Fibroblast of peridontal ligament (primary cell): Measurements from ENCODE around the gene AMBRA1.
A peak's percentile ranks its signal among the peaks of the same experiment; 100 is the strongest.
"Not testable (repeated sequence)": the region's sequence is repeated elsewhere in the genome, so short reads cannot be mapped to it uniquely, and the experiment has no call there.

ENCODE experiments used
- DNase-seq: peaks from one replicate; pipeline ENCODE4 v3.0.0-alpha.2; 2010; ENCODE audit errors: extremely low read depth

Gene AMBRA1

DNA sequence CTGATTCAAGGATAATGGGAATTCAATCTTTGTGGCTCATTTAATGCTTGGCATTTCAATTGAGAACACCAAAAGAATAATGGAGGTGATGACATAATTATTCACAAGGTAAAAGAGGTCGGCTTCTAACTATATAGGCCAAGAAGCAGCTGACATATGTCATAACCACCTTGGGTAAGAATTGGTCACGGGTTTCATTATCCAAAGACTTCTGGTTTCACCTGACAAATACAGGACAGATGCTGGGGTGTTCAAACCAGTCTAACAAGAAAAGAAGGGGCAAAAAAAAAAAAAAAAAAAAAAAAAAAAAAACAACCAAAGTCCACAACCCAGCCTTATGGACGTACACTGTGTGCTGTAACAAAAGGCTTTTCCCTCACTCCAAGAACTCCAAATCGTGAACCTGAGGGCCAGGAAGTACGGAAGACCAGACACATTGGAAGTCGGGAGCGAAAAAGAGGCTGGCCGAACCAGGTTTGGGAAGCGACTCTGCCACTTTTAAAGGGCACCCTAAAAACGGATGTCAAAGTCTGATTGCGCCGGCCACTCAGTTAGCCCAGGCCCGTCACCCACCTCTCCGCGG is 22.8 kb upstream of the AMBRA1 start:
- DNase-seq = no peak

DNA sequence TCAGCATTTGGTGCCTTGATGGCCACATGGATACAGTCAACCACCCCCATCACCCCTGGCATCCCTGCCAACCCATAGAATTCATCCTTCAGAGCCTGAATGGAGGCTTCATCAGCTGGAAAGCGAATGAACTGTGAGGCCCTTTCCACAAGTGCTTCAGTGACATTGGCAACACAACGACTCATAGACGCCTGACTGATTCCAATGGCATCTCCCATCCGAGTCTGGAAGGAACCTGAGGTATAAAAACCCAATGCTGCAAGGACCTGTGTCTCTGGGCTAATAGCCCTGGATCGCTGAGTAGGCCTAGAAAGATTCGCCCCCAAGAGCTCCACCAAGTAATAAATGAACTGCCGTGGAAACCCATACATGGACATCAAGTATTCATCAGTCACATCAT is 21.9 kb upstream of the AMBRA1 start:
- no peak for DNase-seq

DNA sequence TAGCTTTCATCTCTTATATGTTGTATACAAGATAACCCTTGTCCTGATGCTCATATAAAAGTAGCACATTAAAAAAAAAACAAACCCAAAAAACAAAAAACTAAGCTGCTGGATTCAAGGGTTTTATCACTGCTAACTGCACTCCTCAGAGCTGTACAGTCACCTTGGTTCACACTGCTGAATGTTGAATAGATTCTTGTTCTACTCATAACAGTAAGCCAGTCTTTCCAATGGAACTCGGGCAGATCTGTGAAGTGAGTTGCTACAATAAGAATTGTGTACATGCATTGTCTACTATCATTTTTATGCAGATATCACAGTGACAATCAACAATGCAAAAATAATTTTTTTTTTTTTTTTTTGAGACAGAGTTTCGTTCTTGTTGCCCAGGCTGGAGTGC is 18.5 kb upstream of the AMBRA1 start:
- DNase-seq = no peak

DNA sequence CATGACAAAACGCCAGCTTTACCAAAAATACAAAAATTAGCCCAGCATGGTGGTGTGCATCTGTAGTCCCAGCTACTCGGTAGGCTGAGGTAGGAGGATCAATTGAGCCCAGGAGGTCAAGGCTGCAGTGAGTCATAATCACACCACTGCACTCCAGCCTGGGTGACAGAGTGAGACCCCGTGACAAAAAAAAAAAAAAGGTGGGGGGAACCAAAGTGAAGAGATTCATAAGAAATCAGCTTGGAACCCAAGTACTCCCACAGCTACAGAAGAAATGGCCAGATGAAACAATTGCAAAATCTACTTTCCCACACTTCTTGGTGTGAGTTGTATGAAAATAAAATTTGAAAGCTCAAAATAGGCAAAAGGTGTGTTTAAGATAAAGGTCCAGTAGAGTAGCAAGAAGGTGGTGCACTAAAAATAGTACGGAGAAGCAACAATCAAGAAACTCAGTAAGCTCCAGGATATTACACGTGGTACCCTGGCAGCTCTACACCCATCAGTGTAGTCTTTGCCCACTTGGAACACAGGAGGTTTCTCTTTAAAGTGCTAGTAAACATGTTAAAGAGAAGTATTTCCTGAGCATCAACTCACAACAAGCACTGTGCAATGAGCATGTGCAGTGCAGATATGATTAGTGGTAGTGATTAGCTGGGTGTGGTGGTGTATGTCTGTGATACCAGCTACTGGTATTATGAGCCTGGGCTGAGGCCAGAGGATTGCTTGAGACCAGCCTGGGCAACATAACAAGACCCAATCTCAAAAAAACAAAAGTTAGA is 17.9 kb upstream of the AMBRA1 start:
- DNase-seq = no peak

DNA sequence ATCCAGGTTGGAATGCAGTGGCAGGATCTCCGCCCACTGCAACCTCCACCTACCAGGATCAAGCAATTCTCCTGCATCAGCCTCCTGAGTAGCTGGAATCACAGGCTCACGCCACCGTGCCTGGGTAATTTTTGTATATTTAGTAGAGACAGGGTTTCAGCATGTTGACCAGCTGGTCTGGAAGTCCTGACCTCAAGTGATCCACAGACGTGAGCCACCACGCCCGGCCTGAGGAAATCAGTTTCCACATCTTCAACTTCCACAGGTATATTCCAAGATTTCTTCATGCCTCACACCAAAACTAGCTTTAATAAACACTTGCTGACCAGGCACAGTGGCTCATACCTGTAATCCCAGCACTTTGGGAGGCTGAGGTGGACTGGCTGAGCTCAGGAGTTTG is 15.6 kb upstream of the AMBRA1 start:
- no peak for DNase-seq

DNA sequence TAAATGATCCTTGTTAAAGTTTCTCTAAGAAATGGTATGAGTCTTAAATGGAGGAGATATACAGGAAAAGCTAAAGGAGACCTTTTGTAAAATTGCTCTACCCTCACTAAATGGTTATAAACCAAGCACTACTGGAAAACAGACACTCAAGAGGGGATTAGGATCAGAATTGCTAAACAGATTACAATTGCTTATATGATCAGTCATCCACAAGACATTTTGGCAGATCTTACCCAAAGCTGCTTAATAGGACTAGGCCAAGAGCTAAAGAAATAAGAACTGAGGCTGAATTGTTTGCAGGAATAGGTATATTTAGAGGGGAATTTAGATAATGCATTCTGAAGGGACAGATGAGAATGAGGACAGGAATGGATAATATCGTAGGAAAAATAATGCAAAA is 13.7 kb upstream of the AMBRA1 start:
- DNase-seq = no peak

DNA sequence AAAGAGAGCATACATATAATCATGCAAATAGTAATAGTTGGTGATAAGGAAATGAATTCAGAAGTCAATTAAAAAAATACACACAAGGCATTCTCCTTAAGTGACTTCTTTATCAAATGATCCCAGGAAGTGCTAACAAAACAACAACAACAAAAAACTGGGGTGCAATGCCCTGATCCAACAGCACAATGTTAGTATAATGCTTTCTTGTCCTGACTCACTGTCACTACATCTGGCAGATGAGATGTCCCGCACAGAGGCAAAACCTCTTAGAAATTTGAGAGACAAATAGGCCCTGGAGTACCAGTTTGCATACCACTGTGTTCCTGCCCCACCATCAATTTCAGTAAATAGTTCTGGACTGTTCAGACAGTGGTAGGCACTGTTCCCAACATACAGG is 11.0 kb upstream of the AMBRA1 start:
- no peak for DNase-seq

DNA sequence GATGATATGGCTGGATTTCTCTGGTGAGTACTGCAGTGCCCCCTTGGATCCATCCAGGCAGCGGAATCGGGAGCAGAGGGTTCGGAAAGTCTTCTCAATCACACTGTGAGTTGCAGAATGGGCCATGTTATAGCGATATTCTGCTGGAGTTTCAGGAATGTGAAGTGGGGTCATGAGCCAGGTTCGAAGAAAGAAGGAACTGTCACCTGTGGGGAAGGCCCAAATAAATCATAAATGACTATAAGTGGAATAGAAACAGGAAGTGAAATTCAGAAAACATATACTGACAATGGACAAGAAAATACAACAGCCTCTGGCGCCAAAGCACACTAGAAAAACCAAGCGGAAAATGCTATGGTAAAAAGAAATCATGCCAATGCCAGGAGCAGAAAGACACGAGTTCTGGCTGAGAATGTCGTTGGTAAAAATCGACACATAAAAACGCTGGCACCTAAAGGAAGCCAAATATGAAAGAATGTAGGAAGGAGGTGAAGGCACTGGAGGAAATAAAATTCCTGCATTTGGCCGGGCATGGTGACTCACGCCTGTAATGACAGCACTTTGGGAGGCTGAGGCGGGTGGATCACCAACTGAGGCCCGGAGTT is 10.0 kb upstream of the AMBRA1 start:
- DNase-seq = no peak

DNA sequence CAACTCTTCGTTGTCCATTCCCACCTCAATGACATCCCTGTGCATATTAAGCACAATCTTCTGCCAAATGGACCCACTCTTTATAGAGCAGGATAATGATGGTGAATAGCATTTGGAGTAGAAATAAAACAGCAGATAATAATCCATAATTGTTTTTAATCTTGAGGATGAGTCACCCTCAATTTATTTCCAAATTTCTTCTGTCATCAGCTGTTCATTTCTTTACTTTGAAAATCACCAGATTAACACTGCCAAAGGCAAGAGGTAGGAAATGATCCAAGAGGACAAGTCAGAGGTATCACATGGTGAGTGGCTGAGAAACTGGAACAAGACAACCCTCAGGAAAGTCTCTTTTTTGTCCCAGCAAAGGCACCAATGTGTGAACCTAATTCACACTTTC is 7.3 kb upstream of the AMBRA1 start:
- peak; percentile 35 for DNase-seq

DNA sequence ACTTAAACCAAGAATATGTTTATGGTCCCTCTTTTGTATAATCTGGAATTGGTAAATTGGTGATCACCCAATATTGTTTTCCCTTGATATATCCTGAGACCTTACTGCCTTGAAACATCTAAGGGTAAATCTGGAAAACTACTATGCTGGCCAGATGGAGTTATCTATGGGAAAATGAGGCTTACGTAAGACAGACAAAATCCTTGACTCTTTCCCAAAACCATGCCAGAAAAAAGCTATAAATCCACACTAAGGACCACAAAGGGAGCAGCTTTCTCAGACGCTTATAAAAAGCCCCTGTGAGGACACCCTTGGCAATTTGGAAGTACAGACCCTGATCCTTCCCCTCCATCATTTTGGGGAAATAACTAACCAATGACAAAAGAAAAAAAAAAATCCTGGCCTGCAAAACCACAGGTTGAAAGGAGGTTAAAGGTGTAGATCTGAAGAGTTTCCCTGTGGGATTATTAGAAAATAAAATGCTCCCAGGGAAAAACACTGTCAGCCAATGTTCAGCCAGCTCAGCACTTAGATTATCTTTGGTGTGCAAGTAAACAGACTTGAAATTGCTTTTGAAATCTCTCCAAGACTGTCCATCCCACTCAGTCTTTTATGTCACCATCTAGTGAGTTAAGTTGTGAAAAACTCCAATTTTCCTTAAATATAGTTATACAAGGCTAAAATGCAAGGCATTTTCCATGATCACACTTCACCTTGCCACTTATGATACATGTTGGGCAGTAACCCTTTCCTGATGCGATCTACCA is 6.6 kb upstream of the AMBRA1 start:
- DNase-seq = peak; percentile 47

DNA sequence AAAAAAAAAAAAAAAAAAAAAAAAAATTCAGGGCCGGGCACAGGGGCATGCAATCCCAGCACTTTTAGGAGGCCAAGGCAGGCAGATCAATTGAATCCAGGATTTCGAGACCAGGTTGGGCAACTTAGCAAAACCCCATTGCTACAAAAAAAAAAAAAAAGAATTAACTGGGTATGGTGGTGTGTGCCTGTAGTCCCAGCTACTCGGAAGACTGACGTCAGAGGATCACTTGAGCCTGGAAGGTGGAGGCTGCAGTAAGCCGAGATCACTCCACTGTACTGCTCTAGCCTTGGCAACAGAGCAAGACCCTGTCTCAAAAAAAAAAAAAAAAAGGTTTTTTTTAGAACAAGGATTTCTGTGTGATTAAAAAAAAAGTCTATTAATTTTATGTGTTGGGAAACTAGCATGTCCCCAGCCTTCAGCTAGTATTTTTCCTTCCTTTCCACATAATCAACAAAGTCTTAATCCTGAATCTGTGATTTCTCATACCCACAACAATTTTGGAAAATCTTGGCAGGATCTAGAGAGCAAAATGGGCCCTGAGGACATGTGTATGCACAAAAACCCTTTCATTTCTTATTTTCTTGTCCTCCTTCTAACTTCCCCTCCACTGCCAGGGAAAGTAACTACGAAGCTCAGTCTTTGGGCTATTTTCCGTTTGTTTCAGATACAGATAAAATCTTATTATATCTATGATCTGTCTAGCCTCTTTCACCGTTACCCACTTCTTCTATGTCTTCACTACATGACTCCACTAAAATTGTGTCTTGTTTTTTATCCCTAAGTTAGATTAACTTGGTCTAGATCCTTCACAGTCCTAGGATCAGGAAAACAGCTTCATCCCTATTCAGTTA is 5.7 kb upstream of the AMBRA1 start:
- DNase-seq = peak; percentile 42

DNA sequence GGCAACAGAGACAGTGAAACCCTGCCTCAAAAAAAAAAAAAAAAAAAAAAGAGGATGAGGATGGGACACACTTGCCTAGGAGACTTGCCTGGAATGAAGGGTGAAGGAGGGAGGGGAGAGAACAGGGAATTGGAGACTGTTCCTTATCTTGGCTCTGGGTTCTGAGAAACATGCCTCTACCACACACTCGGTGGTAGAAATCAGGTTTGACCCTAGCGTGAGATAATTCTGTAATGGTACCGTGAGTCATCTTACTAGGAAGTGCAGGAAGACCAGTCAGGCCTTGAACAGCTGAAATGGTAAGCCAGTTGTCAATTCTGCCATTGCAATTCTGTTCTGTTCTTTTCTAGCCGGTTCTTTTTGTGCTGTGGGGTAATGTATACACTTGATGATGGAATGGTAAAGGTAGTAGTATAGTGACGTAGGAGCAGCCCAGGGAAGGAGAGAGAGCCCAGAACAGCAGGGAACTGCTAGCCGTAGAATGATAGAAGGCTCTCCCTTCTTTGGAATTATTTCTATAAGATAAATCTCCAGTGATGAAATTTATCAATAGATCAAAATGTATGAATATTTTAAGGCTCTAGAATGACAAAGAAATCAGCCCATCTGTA is 3.9 kb upstream of the AMBRA1 start:
- DNase-seq = peak; percentile 49

DNA sequence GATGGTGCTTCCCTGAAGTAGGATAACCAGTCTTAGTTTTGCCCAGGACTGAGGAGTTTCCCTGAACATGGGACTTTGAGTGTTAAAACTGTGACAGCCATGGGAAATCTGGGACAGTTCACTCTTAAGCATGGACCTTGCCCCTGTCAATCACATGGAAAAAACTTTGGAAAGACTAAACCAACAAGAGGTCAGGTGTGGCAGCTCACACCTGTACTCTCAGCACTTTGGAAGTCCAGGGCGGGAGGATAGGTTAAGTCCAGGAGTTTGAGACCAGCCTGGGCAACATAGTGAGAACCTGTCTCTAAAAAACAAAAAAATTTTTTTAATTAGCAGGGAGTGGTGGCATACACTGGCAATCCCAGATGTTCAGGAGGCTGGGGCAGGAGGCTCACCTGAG is 3.3 kb upstream of the AMBRA1 start:
- no peak for DNase-seq

DNA sequence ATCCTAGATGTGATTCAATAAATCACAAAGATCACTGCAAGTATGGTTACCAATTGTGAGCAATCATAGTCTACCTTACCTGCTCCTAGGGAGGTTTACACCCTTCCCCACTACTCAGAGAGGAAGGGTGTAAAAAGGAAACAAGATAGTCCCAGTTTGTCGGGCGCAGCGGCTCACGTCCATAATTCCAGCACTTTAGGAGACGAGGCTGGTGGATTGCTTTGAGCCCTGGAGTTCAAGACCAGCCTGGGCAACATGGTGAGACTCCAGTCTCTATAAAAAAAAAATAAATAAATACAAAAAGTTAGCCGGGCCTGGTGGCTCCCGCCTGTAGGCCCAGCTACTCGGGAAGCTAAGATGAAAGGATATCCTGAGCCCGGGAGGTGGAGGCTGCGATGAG is 962 bp upstream of the AMBRA1 start:
- no peak for DNase-seq

DNA sequence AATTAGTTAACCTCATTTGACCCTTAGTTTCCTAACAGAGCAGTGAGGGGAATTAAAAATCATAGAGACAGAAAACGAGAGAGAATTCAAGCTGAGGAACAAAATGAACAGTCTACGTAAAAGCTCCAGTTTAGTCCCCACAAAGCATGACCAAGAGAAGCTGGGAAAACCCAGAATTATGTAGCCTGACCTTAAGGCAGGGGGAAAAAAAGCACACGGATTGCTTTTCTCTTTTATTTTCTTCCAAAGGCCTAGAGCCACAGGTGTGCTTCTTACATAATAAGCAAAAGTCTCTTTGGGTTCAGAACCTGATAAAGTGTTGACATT is 514 bp upstream of the AMBRA1 start:
- no peak for DNase-seq

DNA sequence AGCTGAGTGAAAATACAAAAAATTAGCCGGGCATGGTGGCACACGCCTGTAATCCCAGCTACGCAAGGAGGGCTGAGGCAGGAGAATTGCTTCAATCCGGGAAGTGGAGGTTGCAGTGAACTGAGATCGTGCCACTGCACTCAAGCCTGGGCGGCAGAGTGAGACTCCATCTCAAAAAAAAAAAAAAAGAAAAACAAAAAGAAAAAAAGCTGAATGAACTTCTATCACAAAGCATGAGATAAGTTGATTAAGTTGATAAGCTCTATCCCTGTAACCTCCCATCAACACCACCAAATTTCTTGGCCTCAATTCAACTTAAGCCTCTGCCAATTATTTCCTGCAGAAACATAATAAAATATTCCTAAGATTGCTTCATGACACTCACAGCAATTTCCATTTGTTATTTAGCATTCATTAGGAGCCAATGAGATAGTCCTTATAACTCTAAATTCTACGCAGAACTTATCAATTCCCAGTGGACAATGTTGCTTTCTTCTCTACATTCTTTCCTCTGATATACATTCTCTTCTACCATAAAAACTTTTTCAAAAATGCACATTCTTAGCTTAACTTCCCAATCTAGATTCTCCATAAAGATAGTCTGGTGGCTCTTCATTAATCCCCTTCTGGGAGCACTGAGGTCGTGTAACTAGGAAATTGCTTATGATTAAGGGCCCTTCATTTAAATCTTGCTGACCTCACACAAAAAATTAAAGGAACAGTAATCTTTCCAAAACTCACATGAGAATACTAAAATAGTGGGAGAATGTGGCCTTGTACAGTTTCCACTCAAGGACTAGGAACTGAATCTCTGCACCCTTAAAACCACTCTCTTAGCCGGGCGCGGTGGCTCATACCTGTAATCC is 2.9 kb downstream of the AMBRA1 start:
- no peak for DNase-seq

DNA sequence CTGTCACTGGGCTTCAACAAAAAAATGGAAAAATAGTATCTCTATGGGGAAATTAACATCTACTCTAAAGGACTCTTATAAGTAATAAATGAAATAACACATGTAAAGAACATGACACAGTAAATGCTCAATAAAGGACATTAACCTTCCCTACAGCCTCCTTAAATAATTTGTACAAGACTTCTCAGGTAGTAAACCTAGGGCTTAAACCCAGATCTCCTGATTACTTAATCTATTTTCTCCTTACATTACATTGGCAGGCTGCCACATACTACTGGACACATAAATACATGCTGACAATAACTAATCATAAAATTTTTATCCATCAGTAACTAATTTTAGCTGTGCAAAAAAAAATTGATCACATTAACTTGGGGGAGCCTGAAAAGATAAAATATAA is 4.9 kb downstream of the AMBRA1 start:
- no peak for DNase-seq

DNA sequence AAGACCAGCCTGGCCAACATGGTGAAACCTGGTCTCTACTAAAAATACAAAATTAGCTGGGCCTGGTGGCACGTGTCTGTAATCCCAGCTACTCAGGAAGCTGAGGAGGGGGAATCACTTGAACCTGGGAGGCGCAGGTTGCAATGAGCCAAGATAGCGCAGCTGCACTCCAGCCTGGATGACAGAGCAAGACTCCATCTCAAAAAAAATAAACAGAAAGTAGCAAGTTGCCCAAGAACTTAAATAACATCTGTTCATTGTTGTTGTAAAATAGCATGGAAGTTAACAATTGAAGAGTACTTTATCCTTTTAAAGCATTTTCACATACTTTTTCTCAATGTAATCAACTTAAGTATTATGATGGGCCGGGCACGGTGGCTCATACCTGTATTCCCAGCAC is 5.7 kb downstream of the AMBRA1 start:
- DNase-seq = peak; percentile 58

DNA sequence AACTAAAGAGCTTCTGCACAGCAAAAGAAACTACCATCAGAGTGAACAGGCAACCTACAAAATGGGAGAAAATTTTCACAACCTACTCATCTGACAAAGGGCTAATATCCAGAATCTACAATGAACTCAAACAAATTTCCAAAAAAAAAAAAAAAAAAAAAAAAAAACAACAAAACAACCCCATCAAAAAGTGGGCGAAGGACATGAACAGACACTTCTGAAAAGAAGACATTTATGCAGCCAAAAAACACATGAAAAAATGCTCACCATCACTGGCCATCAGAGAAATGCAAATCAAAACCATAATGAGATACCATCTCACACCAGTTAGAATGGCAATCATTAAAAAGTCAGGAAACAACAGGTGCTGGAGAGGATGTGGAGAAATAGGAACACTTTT is 10.3 kb downstream of the AMBRA1 start:
- not testable (repeated sequence) for DNase-seq

DNA sequence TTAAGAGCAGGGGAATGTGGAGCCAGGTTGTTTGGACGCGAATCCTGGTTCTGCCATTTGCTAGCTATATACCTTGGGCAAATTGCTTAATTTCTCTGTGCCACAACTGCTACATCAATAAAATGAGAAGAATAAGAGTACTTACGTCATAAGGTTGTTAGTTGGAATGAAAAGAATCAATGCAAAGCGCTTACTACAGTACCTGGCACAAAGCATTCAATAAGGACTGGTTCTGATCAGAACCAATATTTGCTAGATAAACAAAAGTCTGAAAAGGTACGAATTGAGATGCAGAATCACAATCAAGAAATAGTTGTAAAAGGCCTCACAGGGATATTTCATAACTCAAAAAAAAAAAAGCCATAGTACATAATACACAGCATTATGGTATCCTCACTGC is 11.2 kb downstream of the AMBRA1 start:
- no peak for DNase-seq
